CD4-positive, alpha-beta T cell (primary cell): ENCODE measurements around the gene DSC2. TPM values are rescaled to one million over a fixed set of nuclear protein-coding genes. Genes with fewer than 3 reads are reported as not detected.

Experiments used
- ATAC-seq: fragments of 200-7000 bp; cut with Tn5 transposase; one replicate; pipeline ENCODE4 v1.10.0; 2022; ENCODE audit warnings: mild to moderate bottlenecking; ENCODE audit not compliant: poor library complexity
- CTCF ChIA-PET: fragments of 350-600 bp; sonication (Branson Sonifier 250); formaldehyde crosslinking; loops from one replicate; lab custom pipeline; 2021; ENCODE audit warnings: antibody characterized with exemption, inconsistent platforms; lab: Charles Lee
- POLR2A ChIA-PET: fragments of 350-600 bp; sonication (Branson Sonifier 250); formaldehyde crosslinking; loops from one replicate; lab custom pipeline; 2021; ENCODE audit warnings: antibody characterized with exemption, inconsistent platforms; lab: Charles Lee
- DNase-seq, 14 experiments: peaks; one replicate each; pipeline ENCODE4 v3.0.0-alpha.2; 2013 to 2020; ENCODE audit warnings: mixed read lengths in 2 of 14
- H3K27ac ChIP-seq, 2 donors: one replicate each; pipeline versions ENCODE4 v1.5.1 to v1.7.0; 2013; ENCODE audit warnings: low read length in 2 of 2, low read depth in 1 of 2, mild to moderate bottlenecking in 1 of 2
- H3K27me3 ChIP-seq, 2 experiments: 1 replicate in 1 of 2; 2 replicates in 1 of 2; pipeline versions ENCODE4 v1.6.1 to v1.7.0; 2013; ENCODE audit warnings: low read length in 2 of 2, control low read depth in 1 of 2, mild to moderate bottlenecking in 1 of 2, moderate library complexity in 1 of 2; ENCODE audit not compliant: insufficient read depth in 2 of 2, control insufficient read depth in 1 of 2
- H3K36me3 ChIP-seq: one replicate; pipeline ENCODE4 v1.6.1; 2013; ENCODE audit warnings: low read length, control low read depth; ENCODE audit not compliant: insufficient read depth
- H3K4me1 ChIP-seq: one replicate; pipeline ENCODE4 v1.6.1; 2013; ENCODE audit warnings: low read length, control low read depth; ENCODE audit not compliant: insufficient read depth
- H3K4me3 ChIP-seq: one replicate; pipeline ENCODE4 v1.5.1; 2013; ENCODE audit warnings: mild to moderate bottlenecking, low read length, moderate library complexity
- H3K9me3 ChIP-seq, 2 experiments: 1 replicate in 1 of 2; 2 replicates in 1 of 2; pipeline versions ENCODE4 v1.6.1 to v1.7.0; 2013; ENCODE audit warnings: low read length in 2 of 2, mild to moderate bottlenecking in 2 of 2, control low read depth in 1 of 2, moderate library complexity in 1 of 2; ENCODE audit not compliant: control insufficient read depth in 1 of 2, insufficient read depth in 1 of 2
- H3K27ac Mint-ChIP-seq: one replicate; pipeline ENCODE4 v1.8.0; 2020; ENCODE audit warnings: mixed read lengths
- H3K27me3 Mint-ChIP-seq: one replicate; pipeline ENCODE4 v1.8.0; 2021; ENCODE audit warnings: mixed read lengths
- H3K36me3 Mint-ChIP-seq: one replicate; pipeline ENCODE4 v1.8.0; 2021; ENCODE audit warnings: low read depth, mixed read lengths
- H3K4me1 Mint-ChIP-seq: one replicate; pipeline ENCODE4 v1.8.0; 2021; ENCODE audit warnings: low read depth, mixed read lengths
- H3K4me3 Mint-ChIP-seq: one replicate; pipeline ENCODE4 v1.8.0; 2020; ENCODE audit warnings: mild to moderate bottlenecking, mixed read lengths
- H3K9me3 Mint-ChIP-seq: one replicate; pipeline ENCODE4 v1.8.0; 2020; ENCODE audit warnings: mixed read lengths
- intact Hi-C, 2 experiments: fragments of 100-400 bp; cut with DNase I in 1 of 2; cut with micrococcal nuclease in 1 of 2; formaldehyde crosslinking; loops; one replicate each; pipeline versions ENCODE4 v1.15.1 to v1.9.0; 2023 to 2025; cut with DNase I, micrococcal nuclease
- total RNA-seq, 174 experiments: library from RNA in 2 of 174; stranded (reverse) in 2 of 174; gene quantifications; one replicate each; pipeline ENCODE4 v1.2.3 and lab custom pipeline; 2021 to 2026
- TF ChIP-seq, protein P1 (sequence below): fragments of 200-600 bp; IDR thresholded peaks from one replicate; pipeline ENCODE4 v1.8.0; 2022; ENCODE audit warnings: antibody characterized with exemption, mild to moderate bottlenecking

DSC2 gene
- total RNA-seq, 2 experiments from 2014 or later, result not detected

DNA sequence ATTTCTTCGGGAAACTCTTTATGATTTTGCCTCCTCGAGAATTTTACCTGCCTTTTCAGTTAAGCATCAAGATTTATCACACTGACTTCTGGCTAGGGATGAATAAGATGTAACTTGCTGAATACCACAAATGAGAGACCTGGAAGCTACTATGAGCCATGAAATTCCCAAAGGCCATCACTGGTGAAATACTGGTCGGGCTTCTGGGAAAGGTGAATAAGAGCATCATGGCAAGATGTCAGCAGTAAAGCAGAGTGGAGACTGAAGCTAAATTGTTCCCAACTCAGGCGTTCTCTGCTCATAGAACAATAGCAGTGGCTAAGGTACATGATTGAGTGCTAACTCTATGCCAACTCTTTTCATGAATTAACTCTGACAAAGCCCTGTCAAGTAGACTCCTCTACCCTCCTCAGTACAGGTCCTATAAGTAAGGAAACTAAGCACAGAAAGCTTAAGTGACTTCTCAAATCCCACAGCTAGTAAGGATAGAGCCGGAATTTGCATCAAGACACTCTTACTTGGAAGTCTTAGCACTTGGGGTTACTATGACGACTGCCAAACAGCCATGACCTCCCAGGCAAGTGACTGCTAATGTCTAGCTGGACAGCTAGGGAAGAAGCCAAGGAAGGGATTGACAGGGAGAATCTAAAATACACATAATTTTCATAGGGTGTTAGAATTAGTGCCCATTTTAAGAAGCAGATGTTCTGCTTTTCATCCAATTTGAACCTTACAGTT, 37.0 kb downstream of the DSC2 start:
- intact Hi-C loops, result no loop called here
- peaks cover 4% of the 10 kb centered on the region for H3K9me3 Mint-ChIP-seq
- no peak overlapping the region for H3K27ac Mint-ChIP-seq
- no peaks in the 10 kb centered on the region for H3K36me3 ChIP-seq
- TF ChIP-seq, protein P1, sequence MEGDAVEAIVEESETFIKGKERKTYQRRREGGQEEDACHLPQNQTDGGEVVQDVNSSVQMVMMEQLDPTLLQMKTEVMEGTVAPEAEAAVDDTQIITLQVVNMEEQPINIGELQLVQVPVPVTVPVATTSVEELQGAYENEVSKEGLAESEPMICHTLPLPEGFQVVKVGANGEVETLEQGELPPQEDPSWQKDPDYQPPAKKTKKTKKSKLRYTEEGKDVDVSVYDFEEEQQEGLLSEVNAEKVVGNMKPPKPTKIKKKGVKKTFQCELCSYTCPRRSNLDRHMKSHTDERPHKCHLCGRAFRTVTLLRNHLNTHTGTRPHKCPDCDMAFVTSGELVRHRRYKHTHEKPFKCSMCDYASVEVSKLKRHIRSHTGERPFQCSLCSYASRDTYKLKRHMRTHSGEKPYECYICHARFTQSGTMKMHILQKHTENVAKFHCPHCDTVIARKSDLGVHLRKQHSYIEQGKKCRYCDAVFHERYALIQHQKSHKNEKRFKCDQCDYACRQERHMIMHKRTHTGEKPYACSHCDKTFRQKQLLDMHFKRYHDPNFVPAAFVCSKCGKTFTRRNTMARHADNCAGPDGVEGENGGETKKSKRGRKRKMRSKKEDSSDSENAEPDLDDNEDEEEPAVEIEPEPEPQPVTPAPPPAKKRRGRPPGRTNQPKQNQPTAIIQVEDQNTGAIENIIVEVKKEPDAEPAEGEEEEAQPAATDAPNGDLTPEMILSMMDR, result no peak
- no peaks in the 10 kb centered on the region for H3K27me3 ChIP-seq
- no peaks in the 10 kb centered on the region for H3K4me1 ChIP-seq
- ChIA-PET POLR2A (no interaction called here), CTCF (no interaction called here)
- H3K4me3 ChIP-seq, result no peak overlapping the region
- H3K9me3 ChIP-seq, result no peaks in the 10 kb centered on the region
- no peaks in the 10 kb centered on the region for H3K27me3 Mint-ChIP-seq
- H3K4me3 Mint-ChIP-seq, result no peak overlapping the region
- ATAC-seq (no peak), DNase-seq (no peak)
- H3K36me3 Mint-ChIP-seq, result no peaks in the 10 kb centered on the region
- no peak overlapping the region for H3K27ac ChIP-seq
- no peaks in the 10 kb centered on the region for H3K4me1 Mint-ChIP-seq

DNA sequence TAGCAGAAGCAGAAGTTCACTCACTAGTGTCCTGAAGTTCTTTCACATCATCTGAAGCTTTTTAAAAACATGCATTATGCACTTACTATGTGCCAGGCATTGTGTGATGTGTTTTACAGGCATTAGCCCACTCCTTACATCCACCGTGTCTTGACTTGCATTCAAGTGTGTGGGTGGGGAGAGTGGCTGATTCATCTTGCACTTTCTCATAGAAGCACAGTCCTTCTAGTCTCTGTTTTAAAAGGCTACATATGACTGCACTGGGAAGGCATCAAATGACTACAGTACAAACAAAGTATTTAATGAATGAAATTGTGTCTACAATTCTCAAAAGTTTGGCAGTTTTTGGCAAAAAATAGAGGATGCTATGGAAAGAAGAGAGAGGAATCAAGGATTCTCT, 38.1 kb downstream of the DSC2 start:
- Mint-ChIP-seq H3K27me3 (no peaks in the 10 kb centered on the region), H3K4me1 (no peaks in the 10 kb centered on the region), H3K4me3 (no peak overlapping the region), H3K9me3 (peaks cover 4% of the 10 kb centered on the region), H3K27ac (no peak overlapping the region), H3K36me3 (no peaks in the 10 kb centered on the region)
- TF ChIP-seq, protein P1, result no peak
- Histone ChIP-seq H3K27ac (no peak overlapping the region), H3K36me3 (no peaks in the 10 kb centered on the region), H3K4me1 (no peaks in the 10 kb centered on the region), H3K9me3 (no peaks in the 10 kb centered on the region), H3K27me3 (no peaks in the 10 kb centered on the region), H3K4me3 (no peak overlapping the region)
- intact Hi-C loops, result no loop called here
- DNase-seq (no peak), ATAC-seq (no peak)
- ChIA-PET POLR2A (no interaction called here), CTCF (no interaction called here)

DNA sequence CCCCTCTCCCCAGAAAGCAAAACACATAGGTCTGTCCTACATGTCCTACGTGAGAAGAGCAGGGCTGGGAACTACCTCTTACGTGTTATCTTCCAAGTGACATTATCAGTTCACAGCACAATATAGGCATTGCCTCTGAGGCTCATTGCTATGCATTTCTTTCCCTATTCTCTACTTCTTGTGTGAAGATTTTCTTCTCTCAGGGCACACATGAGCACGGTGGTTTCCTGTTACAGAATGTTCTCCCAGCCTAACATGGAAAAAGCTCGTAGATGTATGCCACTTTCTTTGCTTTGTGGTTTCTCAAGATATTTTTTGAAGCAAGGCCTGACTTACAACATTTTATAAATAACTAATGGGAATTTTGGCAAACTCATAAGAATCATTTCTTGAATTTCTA, 40.3 kb downstream of the DSC2 start:
- Mint-ChIP-seq H3K4me1 (no peaks in the 10 kb centered on the region), H3K36me3 (no peaks in the 10 kb centered on the region), H3K9me3 (peaks cover 4% of the 10 kb centered on the region), H3K4me3 (no peak overlapping the region), H3K27ac (no peak overlapping the region), H3K27me3 (no peaks in the 10 kb centered on the region)
- ChIA-PET CTCF (no interaction called here), POLR2A (no interaction called here)
- TF ChIP-seq, protein P1, result no peak
- no peaks in the 10 kb centered on the region for H3K9me3 ChIP-seq
- no peaks in the 10 kb centered on the region for H3K27me3 ChIP-seq
- no peak for ATAC-seq
- DNase-seq, result no peak
- no peak overlapping the region for H3K27ac ChIP-seq
- H3K36me3 ChIP-seq, result no peaks in the 10 kb centered on the region
- H3K4me1 ChIP-seq, result no peaks in the 10 kb centered on the region
- intact Hi-C loops, result no loop called here
- no peak overlapping the region for H3K4me3 ChIP-seq
